ENCODE data around the gene HJV.
A peak's percentile ranks its signal among the peaks of the same experiment; 100 is the strongest.

HJV gene

DNA sequence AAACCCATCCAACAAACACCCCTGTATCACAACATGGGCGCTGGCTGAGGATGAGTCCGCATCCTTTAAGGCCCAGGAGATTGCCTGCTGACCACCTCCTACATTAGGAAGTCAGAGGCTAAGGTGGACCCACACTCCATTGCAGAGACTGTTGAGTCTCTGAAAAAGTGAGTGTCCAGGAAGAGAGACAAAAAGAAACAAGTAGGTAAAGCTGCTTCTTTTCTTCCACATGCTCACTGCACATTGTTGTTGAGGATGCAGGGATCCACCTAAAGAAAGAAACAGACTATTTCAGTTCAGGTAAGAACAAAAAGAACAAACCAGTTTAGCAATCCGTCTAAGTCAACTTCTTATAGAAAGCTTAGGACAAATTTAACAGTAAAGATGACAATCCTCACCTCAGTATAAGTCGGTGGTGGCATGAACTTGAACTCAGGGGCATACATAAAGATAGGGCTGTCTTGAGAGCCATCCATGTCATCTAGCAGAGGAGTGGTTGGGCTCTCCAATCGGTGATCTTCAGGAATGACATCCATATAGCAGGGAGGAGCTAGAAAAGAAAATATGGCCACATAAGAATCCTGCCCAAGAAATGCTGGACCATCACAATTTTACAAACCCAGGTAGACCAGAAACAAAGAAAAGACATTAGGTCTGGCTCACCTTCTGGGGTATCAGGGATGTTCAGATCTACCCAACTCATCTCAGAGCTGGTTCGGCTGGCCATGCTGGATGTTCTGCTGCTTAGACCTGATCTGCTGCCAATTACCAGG lies 27.7 kb downstream of the HJV start:
- H3K4me3 ChIP-seq (ENCODE audit: low read depth, low read length), result peak overlapping the region; percentile 90
- CTCF ChIA-PET, result interaction anchor here (1.1 to 24.4 kb wide), 5 partner anchors 8 to 84 kb away, joined by 3 to 787 read pairs (median 5); partner anchors contain the start of genes HJV and ITGA10
- POLR2A ChIA-PET, result interaction anchor here (0.7 kb wide), 1 partner anchor 32 kb away, joined by 3 read pairs; no protein-coding TSS in a partner anchor
- no peak for DNase-seq (ENCODE audit: low read depth, low spot score)
- TF ChIP-seq CTCF (IDR thresholded peaks at IDR 0.05; ENCODE audit: insufficient read depth, low read length, missing control alignments), result no peak

DNA sequence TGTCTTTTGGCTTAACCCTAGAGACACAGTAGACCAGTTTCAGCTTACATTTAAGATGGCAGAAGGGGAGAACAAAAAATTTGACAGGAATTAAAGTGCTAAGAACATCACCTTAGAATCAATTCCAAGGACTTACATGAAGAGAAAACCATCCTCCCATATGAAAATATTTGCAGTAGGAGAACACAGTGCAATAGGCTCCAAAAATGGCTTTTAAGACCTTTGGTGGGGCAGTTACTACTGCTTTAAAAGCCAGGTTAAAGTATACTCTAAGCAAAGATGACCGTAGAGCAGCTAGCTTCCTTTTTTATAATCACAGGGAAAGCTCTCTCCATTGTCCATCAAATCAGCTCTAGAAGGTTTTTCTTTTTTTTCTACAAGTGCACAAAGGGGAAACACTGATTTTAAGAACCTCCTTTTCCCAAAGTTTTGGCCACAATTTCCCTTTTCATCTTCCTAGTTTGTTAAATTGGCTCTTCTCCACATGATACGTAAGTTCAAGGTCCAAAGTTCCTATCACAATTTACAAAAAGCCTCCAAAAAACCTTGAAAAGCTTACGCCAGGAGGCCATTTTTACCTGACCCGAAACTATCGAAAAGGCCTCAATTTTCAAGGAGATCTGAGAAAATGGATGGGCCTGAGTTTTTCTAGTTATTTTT lies 28.4 kb downstream of the HJV start:
- ChIA-PET CTCF (interaction anchor here (1.3 to 24.4 kb wide), 4 partner anchors 15 to 83 kb away, joined by 3 to 787 read pairs (median 80); partner anchors contain the start of genes HJV and ITGA10), POLR2A (interaction anchor here (0.7 to 1.0 kb wide), 2 partner anchors 31 to 134 kb away, joined by 3 to 4 read pairs; no protein-coding TSS in a partner anchor)
- H3K4me3 ChIP-seq (ENCODE audit: low read depth, low read length), result peak overlapping the region; percentile 90
- DNase-seq (ENCODE audit: low read depth, low spot score), result no peak
- no peak for TF ChIP-seq CTCF (IDR thresholded peaks at IDR 0.05; ENCODE audit: insufficient read depth, low read length, missing control alignments)

DNA sequence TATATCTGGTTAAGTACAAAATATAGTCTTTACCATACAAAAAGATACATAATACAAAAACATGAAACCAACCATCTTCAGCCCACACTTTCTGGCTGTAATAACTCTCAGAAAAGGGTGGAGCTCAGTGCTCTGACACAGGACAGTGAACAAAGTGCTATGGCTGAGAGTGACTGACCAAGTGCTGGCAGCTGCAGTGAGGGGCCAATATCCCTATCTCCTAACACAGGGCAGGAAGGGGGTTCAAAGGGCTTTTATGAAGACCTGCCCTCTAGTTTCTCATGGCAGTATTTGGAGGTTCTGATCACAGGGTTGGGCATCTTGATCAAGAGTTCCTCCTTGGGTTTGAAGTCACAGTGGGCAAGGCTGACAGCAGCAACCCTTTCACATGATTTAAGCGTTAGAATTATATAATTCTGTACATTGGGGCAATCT lies 29.0 kb downstream of the HJV start:
- POLR2A ChIA-PET, result interaction anchor here (1.0 kb wide), 1 partner anchor 133 kb away, joined by 4 read pairs; no protein-coding TSS in a partner anchor
- peak overlapping the region; percentile 90 for H3K4me3 ChIP-seq (ENCODE audit: low read depth, low read length)
- no peak for DNase-seq (ENCODE audit: low read depth, low spot score)
- CTCF ChIA-PET, result interaction anchor here (2.2 to 24.4 kb wide), 3 partner anchors 14 to 66 kb away, joined by 5 to 787 read pairs (median 155); partner anchors contain the start of gene HJV
- no peak for TF ChIP-seq CTCF (IDR thresholded peaks at IDR 0.05; ENCODE audit: insufficient read depth, low read length, missing control alignments)

DNA sequence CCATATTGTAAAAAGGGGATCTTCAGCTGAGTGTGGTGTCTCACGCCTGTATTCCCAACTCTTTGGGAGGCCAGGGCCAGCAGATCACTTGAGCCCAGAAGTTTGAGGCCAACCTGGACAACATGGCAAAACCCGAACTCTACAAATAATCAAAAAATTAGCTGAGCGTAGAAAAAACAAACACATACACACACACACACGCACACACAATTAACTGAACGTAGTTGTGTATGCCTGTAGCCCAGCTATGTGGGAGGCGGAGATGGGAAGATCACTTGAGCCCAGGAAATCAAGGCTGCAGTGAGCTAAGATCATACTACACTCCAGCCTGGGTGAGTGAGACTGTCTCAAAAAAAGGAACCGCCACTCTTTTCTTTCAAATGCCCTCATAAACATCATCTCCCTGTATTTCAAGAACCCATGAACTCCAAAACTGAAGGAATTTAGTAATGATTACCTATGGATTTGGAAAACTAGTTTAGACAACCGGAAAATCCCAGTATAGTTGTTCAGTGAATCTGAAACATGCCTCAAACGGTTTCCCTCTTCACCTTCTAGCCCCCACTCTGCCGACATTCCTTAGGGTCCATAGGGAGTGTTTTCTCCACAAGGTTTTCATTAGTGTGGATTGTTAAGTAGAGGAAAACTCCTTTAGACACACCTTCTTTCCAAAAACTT lies 29.7 kb downstream of the HJV start:
- CTCF ChIA-PET, result interaction anchor here (13.2 to 24.4 kb wide), 2 partner anchors 14 to 20 kb away, joined by 155 to 787 read pairs; partner anchors contain the start of gene HJV
- no peak for DNase-seq (ENCODE audit: low read depth, low spot score)
- POLR2A ChIA-PET, result interaction anchor here (0.7 kb wide), 1 partner anchor 45 kb away, joined by 4 read pairs; no protein-coding TSS in a partner anchor
- no peak for TF ChIP-seq CTCF (IDR thresholded peaks at IDR 0.05; ENCODE audit: insufficient read depth, low read length, missing control alignments)
- H3K4me3 ChIP-seq (ENCODE audit: low read depth, low read length), result no peak overlapping the region

GRCh38 chr1:145990249-145990855 lies 31.2 kb downstream of the HJV start:
- no peak for DNase-seq (ENCODE audit: low read depth, low spot score)
- no peak overlapping the region for H3K4me3 ChIP-seq (ENCODE audit: low read depth, low read length)
- CTCF ChIA-PET, result interaction anchor here (1.3 to 24.4 kb wide), 3 partner anchors 12 to 145 kb away, joined by 3 to 787 read pairs (median 155); partner anchors contain the start of genes HJV and NUDT17
- TF ChIP-seq CTCF (IDR thresholded peaks at IDR 0.05; ENCODE audit: insufficient read depth, low read length, missing control alignments), result no peak
- POLR2A ChIA-PET, result interaction anchor here (0.7 kb wide), 1 partner anchor 11 kb away, joined by 3 read pairs; no protein-coding TSS in a partner anchor
